Stimulated activated CD8-positive, alpha-beta memory T cell treated with anti-CD3 and anti-CD28 coated beads, Interleukin-15, amount 100 ng/mL, for 48 hours (primary cell): ENCODE results near the gene BTN2A1.
A peak's percentile ranks its signal among the peaks of the same experiment; 100 is the strongest.

Experiments used
- DNase-seq, 2 donors: peaks; one replicate each; pipeline ENCODE4 v3.0.0-alpha.2; 2020; ENCODE audit warnings: low read depth in 2 of 2

BTN2A1 gene

GRCh38 chr6:26468829-26469228 is 11.1 kb downstream of the BTN2A1 start:
- no peak for DNase-seq

- no peak for DNase-seq
Measured at GRCh38 chr6:26470643-26471042, 12.9 kb downstream of the BTN2A1 start.

GRCh38 chr6:26471970-26472369 is 14.2 kb downstream of the BTN2A1 start:
- DNase-seq: no peak

- DNase-seq: no peak
Measured at GRCh38 chr6:26472549-26473290, 15.0 kb downstream of the BTN2A1 start.

- DNase-seq: no peak
Measured at GRCh38 chr6:26473429-26473757, 15.6 kb downstream of the BTN2A1 start.

GRCh38 chr6:26473758-26474438 is 16.1 kb downstream of the BTN2A1 start:
- DNase-seq: peak; percentile 63 to 68

- DNase-seq: no peak
Measured at GRCh38 chr6:26474439-26474881, 16.7 kb downstream of the BTN2A1 start.

GRCh38 chr6:26475823-26476729 is 18.3 kb downstream of the BTN2A1 start:
- DNase-seq: no peak

- no peak for DNase-seq
Measured at GRCh38 chr6:26476896-26477295, 19.1 kb downstream of the BTN2A1 start.

GRCh38 chr6:26477426-26477825 is 19.7 kb downstream of the BTN2A1 start:
- no peak for DNase-seq

- DNase-seq: no peak
Measured at GRCh38 chr6:26478100-26478984, 20.6 kb downstream of the BTN2A1 start.

- no peak for DNase-seq
Measured at GRCh38 chr6:26478985-26479278, 21.2 kb downstream of the BTN2A1 start.

GRCh38 chr6:26482338-26482737 is 24.6 kb downstream of the BTN2A1 start:
- DNase-seq: no peak

- DNase-seq: no peak
Measured at GRCh38 chr6:26483727-26484126, 26.0 kb downstream of the BTN2A1 start.

- DNase-seq: no peak
Measured at GRCh38 chr6:26484161-26484560, 26.4 kb downstream of the BTN2A1 start.

GRCh38 chr6:26485112-26485780 is 27.5 kb downstream of the BTN2A1 start:
- DNase-seq: no peak

- no peak for DNase-seq
Measured at GRCh38 chr6:26486358-26486757, 28.6 kb downstream of the BTN2A1 start.

- no peak for DNase-seq
Measured at GRCh38 chr6:26487466-26487865, 29.7 kb downstream of the BTN2A1 start.

- DNase-seq: no peak
Measured at GRCh38 chr6:26489996-26490964, 32.5 kb downstream of the BTN2A1 start.

GRCh38 chr6:26491604-26492003 is 33.8 kb downstream of the BTN2A1 start:
- no peak for DNase-seq
